HCT116 (cell line): Measurements from ENCODE around the gene SRPK3. TPM values are rescaled to one million over a fixed set of nuclear protein-coding genes. Genes with fewer than 3 reads are reported as not detected.

ENCODE experiments used
- ATAC-seq: fragments of 200-7000 bp; cut with Tn5 transposase; 2 replicates; pipeline ENCODE4 v1.9.1; 2020; ENCODE audit warnings: mild to moderate bottlenecking, moderate library complexity
- BruUV-seq: library from RNA; stranded (reverse); fragments of 400-500 nt; replicated peaks from 2 replicates; lab custom pipeline; 2021; lab: Mats Ljungman, UMichigan
- CTCF ChIA-PET: fragments of 300-600 bp; sonication (Branson Sonifier 250); formaldehyde crosslinking; loops from one replicate; lab custom pipeline; 2021; ENCODE audit warnings: antibody characterized with exemption; lab: Charles Lee
- POLR2A ChIA-PET: fragments of 300-600, 350-600 bp; sonication (Branson Sonifier 250); formaldehyde crosslinking; loops from one replicate; lab custom pipeline; 2021; ENCODE audit warnings: antibody characterized with exemption; lab: Charles Lee
- RAD21 ChIA-PET, 2 experiments: fragments of 300-600 bp; sonication (Branson Sonifier 250); formaldehyde crosslinking; loops; one replicate each; lab custom pipeline; 2023; ENCODE audit warnings: low total read pairs in 2 of 2; ENCODE audit not compliant: uncharacterized antibody in 2 of 2, unreplicated experiment in 2 of 2, low non-redundant PET in 1 of 2; lab: Charles Lee
- DNase-seq: peaks from one replicate; pipeline ENCODE4 v3.0.0-alpha.2; 2010; ENCODE audit warnings: low read depth, low spot score
- H2AFZ ChIP-seq: fragments of 200-600 bp; shearing (Covaris generic), sonication (generic); 2 replicates; pipeline ENCODE4 v1.6.1; 2017; ENCODE audit warnings: low read depth, mixed run types, mixed read lengths, antibody characterized with exemption, low read length; ENCODE audit not compliant: poor library complexity, severe bottlenecking
- H3K27ac ChIP-seq: 2 replicates; pipeline ENCODE4 v1.5.1; 2012; ENCODE audit warnings: low read depth, low read length
- H3K27me3 ChIP-seq: fragments of 200-600 bp; sonication (generic); 2 replicates; pipeline ENCODE4 v1.6.1; 2016; ENCODE audit warnings: mixed run types, low read length, mixed read lengths; ENCODE audit not compliant: insufficient read depth
- H3K36me3 ChIP-seq, 2 experiments: fragments of 200-500 bp in 1 of 2; fragments of 200-600 bp in 1 of 2; sonication (Bioruptor generic) in 1 of 2; sonication (generic) in 1 of 2; 2 replicates each; pipeline versions ENCODE4 v1.5.1 to v1.6.1; 2014 to 2016; ENCODE audit warnings: low read length in 2 of 2, inconsistent platforms in 1 of 2, mixed read lengths in 1 of 2, mixed run types in 1 of 2; ENCODE audit not compliant: insufficient read depth in 2 of 2, control insufficient read depth in 1 of 2
- H3K4me1 ChIP-seq, 2 experiments: fragments of 200-600 bp in 1 of 2; sonication (generic) in 1 of 2; 2 replicates each; pipeline versions ENCODE4 v1.5.1 to v1.6.1; 2012 to 2017; ENCODE audit warnings: low read length in 2 of 2, inconsistent platforms in 1 of 2, mild to moderate bottlenecking in 1 of 2, mixed read lengths in 1 of 2, mixed run types in 1 of 2, moderate library complexity in 1 of 2; ENCODE audit not compliant: insufficient read depth in 2 of 2, control insufficient read depth in 1 of 2
- H3K4me2 ChIP-seq: fragments of 200-600 bp; sonication (generic); 2 replicates; pipeline ENCODE4 v1.6.1; 2017; ENCODE audit warnings: mixed run types, low read length, mixed read lengths
- H3K4me3 ChIP-seq, 2 experiments: fragments of 200-600 bp in 1 of 2; sonication (generic) in 1 of 2; replicated peaks in 1 of 2; 2 replicates each; pipeline ENCODE4 v1.5.1; 2011 to 2016; ENCODE audit warnings: low read length in 2 of 2, control low read depth in 1 of 2, low read depth in 1 of 2, mild to moderate bottlenecking in 1 of 2, mixed read lengths in 1 of 2, mixed run types in 1 of 2
- H3K79me2 ChIP-seq: fragments of 200-600 bp; sonication (generic); 2 replicates; pipeline ENCODE4 v1.6.1; 2017; ENCODE audit warnings: mild to moderate bottlenecking, mixed run types, low read length, moderate library complexity, mixed read lengths; ENCODE audit not compliant: insufficient read depth
- H3K9ac ChIP-seq: fragments of 200-600 bp; sonication (generic); 2 replicates; pipeline ENCODE4 v1.6.1; 2016; ENCODE audit warnings: low read length, mixed read lengths
- H3K9me2 ChIP-seq: fragments of 200-600 bp; sonication (generic), shearing (Covaris generic); 2 replicates; pipeline ENCODE4 v1.6.1; 2017; ENCODE audit warnings: mixed run types, mild to moderate bottlenecking, moderate library complexity; ENCODE audit not compliant: insufficient read depth
- H3K9me3 ChIP-seq, 2 experiments: fragments of 200-500 bp in 1 of 2; fragments of 200-600 bp in 1 of 2; sonication (Bioruptor generic) in 1 of 2; sonication (generic) in 1 of 2; 2 replicates each; pipeline ENCODE4 v1.6.1; 2014 to 2017; ENCODE audit warnings: low read length in 2 of 2, mixed read lengths in 2 of 2, inconsistent platforms in 1 of 2, low read depth in 1 of 2, mild to moderate bottlenecking in 1 of 2, mixed run types in 1 of 2, moderate library complexity in 1 of 2; ENCODE audit not compliant: control insufficient read depth in 1 of 2, insufficient read depth in 1 of 2
- H4K20me1 ChIP-seq: fragments of 200-600 bp; sonication (generic), shearing (Covaris generic); 2 replicates; pipeline ENCODE4 v1.6.1; 2017; ENCODE audit warnings: mixed run types, mild to moderate bottlenecking, moderate library complexity; ENCODE audit not compliant: insufficient read depth
- ATF3 ChIP-seq: IDR thresholded peaks from 2 replicates; pipeline ENCODE4 v1.6.1; 2012
- CBX3 ChIP-seq: IDR thresholded peaks from 2 replicates; pipeline ENCODE4 v1.6.1; 2012; ENCODE audit warnings: low read depth
- CEBPB ChIP-seq: IDR thresholded peaks from 2 replicates; pipeline ENCODE4 v1.6.1; 2012; ENCODE audit warnings: low read depth
- CTCF ChIP-seq, 3 experiments: fragments of 200-600 bp in 1 of 3; sonication (generic) in 1 of 3; IDR thresholded peaks in 2 of 3; conservative IDR thresholded peaks in 1 of 3; 2 replicates each; pipeline ENCODE4 v1.5.1; 2012 to 2017; ENCODE audit warnings: low read depth in 2 of 3, low read length in 2 of 3, antibody characterized with exemption in 1 of 3, borderline replicate concordance in 1 of 3, control low read depth in 1 of 3, mild to moderate bottlenecking in 1 of 3, mixed read lengths in 1 of 3, mixed run types in 1 of 3, moderate library complexity in 1 of 3; ENCODE audit not compliant: insufficient read depth in 1 of 3
- ELF1 ChIP-seq: IDR thresholded peaks from 2 replicates; pipeline ENCODE4 v1.6.1; 2012; ENCODE audit warnings: low read depth, borderline replicate concordance
- EZH2 ChIP-seq: fragments of 200-600 bp; sonication (generic); IDR thresholded peaks from 2 replicates; pipeline ENCODE4 v1.6.1; 2017; ENCODE audit warnings: antibody characterized with exemption, mixed run types
- EZH2phosphoT487 ChIP-seq: fragments of 200-600 bp; IDR thresholded peaks from 2 replicates; pipeline ENCODE4 v1.6.1; 2018; ENCODE audit warnings: antibody characterized with exemption, borderline replicate concordance
- FOSL1 ChIP-seq: IDR thresholded peaks from 2 replicates; pipeline ENCODE4 v1.6.1; 2012; ENCODE audit warnings: low read depth
- JUND ChIP-seq: IDR thresholded peaks from 2 replicates; pipeline ENCODE4 v1.6.1; 2012
- POLR2A ChIP-seq: IDR thresholded peaks from 2 replicates; pipeline ENCODE4 v1.7.0; 2011; ENCODE audit warnings: borderline replicate concordance; ENCODE audit not compliant: insufficient read depth, insufficient read length; ENCODE audit errors: extremely low read depth
- RAD21 ChIP-seq: IDR thresholded peaks from 2 replicates; pipeline ENCODE4 v1.6.1; 2012; ENCODE audit warnings: low read depth, mild to moderate bottlenecking
- SIN3A ChIP-seq: IDR thresholded peaks from 2 replicates; pipeline ENCODE4 v1.6.1; 2012; ENCODE audit warnings: low read depth
- SP1 ChIP-seq: IDR thresholded peaks from 2 replicates; pipeline ENCODE4 v1.6.1; 2012; ENCODE audit warnings: low read depth
- SRF ChIP-seq: IDR thresholded peaks from 2 replicates; pipeline ENCODE4 v1.6.1; 2012; ENCODE audit warnings: low read depth
- TCF7L2 ChIP-seq: IDR thresholded peaks from 2 replicates; pipeline ENCODE4 v1.7.0; 2011; ENCODE audit warnings: borderline replicate concordance, inconsistent platforms; ENCODE audit not compliant: insufficient read depth, insufficient read length; ENCODE audit errors: extremely low read depth
- YY1 ChIP-seq: IDR thresholded peaks from 2 replicates; pipeline ENCODE4 v1.6.1; 2011; ENCODE audit warnings: low read length, low read depth, moderate library complexity, mild to moderate bottlenecking; ENCODE audit not compliant: insufficient replicate concordance; ENCODE audit errors: extremely low read depth
- ZBTB33 ChIP-seq: IDR thresholded peaks from 2 replicates; pipeline ENCODE4 v1.6.1; 2011; ENCODE audit warnings: mild to moderate bottlenecking, low read length, moderate library complexity; ENCODE audit not compliant: insufficient replicate concordance; ENCODE audit errors: extremely low read depth
- ZFX ChIP-seq: fragments of 450-650 bp; IDR thresholded peaks from 2 replicates; pipeline ENCODE4 v1.6.1; 2017
- intact Hi-C: fragments of 100-400 bp; cut with micrococcal nuclease; formaldehyde crosslinking; loops from 2 replicates; pipeline ENCODE4 v1.10.0; 2022
- total RNA-seq: library from RNA; stranded (reverse); gene quantifications from one replicate; pipeline ENCODE4 v1.2.1, GENCODE V29; 2021; ENCODE audit not compliant: unreplicated experiment

SRPK3 gene
- total RNA-seq, 1 experiment from 2014 or later = not detected

- TF ChIP-seq YY1 = no peak
- no peak for TF ChIP-seq SP1
- TF ChIP-seq POLR2A = no peak
- no peak for TF ChIP-seq FOSL1
- TF ChIP-seq ZBTB33 = no peak
- no peak for TF ChIP-seq EZH2
Measured at GRCh38 chrX:153777261-153778090, 3.4 kb upstream of the SRPK3 start (continued).

- intact Hi-C loops = no loop called here
- BruUV-seq = no TSS peak
- Histone ChIP-seq H3K27ac (no peak overlapping the region), H3K9ac (no peak overlapping the region), H3K36me3 (no peaks in the 10 kb centered on the region), H3K9me2 (no peaks in the 10 kb centered on the region), H3K79me2 (no peaks in the 10 kb centered on the region), H4K20me1 (no peaks in the 10 kb centered on the region), H2AFZ (no peak overlapping the region), H3K4me2 (no peak overlapping the region), H3K27me3 (no peaks in the 10 kb centered on the region), H3K4me3 (no peak overlapping the region), H3K9me3 (no peaks in the 10 kb centered on the region), H3K4me1 (peaks cover 0 to 6% of the 10 kb centered on the region in 2 experiments; a peak in 1 of 4 replicates)
- POLR2A ChIA-PET = no interaction called here
- RAD21 ChIA-PET = no interaction called here
- CTCF ChIA-PET = no interaction called here
- no peak for DNase-seq
- no peak for ATAC-seq
- TF ChIP-seq YY1 (no peak), ZBTB33 (no peak), FOSL1 (no peak), RAD21 (no peak), SP1 (no peak), ELF1 (no peak), CTCF (IDR thresholded peaks at IDR 0.05 in 2 of 3, conservative IDR thresholded peaks at IDR 0.05 in 1 of 3; ENCODE audit: borderline replicate concordance in 1 of 3, insufficient read depth in 1 of 3, low read depth in 2 of 3, low read length in 2 of 3) (no peak), EZH2phosphoT487 (no peak), CBX3 (no peak), EZH2 (no peak), TCF7L2 (no peak), SRF (no peak), ZFX (no peak), POLR2A (no peak), SIN3A (no peak), JUND (no peak), ATF3 (no peak), CEBPB (no peak)
Measured at GRCh38 chrX:153778181-153778580, 2.7 kb upstream of the SRPK3 start.
